A172 (cell line): ENCODE measurements around the gene HOXA3. TPM values are rescaled to one million over a fixed set of nuclear protein-coding genes. Genes with fewer than 3 reads are reported as not detected.

ENCODE experiments used
- DNase-seq: peaks from one replicate; pipeline ENCODE4 v3.0.0-alpha.2; 2015; ENCODE audit warnings: low spot score
- total RNA-seq: library from RNA; depleted of rRNA; stranded (reverse); fragments of >200 nt; shearing (Covaris generic); gene quantifications from 2 replicates; pipeline ENCODE4 v1.2.3, GENCODE V29; 2014

HOXA3 gene
- total RNA-seq, 1 experiment from 2014 or later = 0.41 TPM

GRCh38 chr7:27143950-27144780 is 8.2 kb downstream of the HOXA3 start:
- no peak for DNase-seq

GRCh38 chr7:27143023-27143949 is 9.1 kb downstream of the HOXA3 start, which contains the start of gene HOXA5:
TSS of gene HOXA5 (minus strand) at chr7:27143681. CDS start at chr7:27143607, 74 bp downstream.
- DNase-seq = peak; percentile 91

- DNase-seq = no peak
Measured at GRCh38 chr7:27142580-27143022, 9.8 kb downstream of the HOXA3 start.

GRCh38 chr7:27141923-27142579 is 10.3 kb downstream of the HOXA3 start:
- DNase-seq = no peak

GRCh38 chr7:27141137-27141922 is 11.1 kb downstream of the HOXA3 start:
- DNase-seq = no peak

GRCh38 chr7:27140126-27140857 is 12.1 kb downstream of the HOXA3 start:
- no peak for DNase-seq

- no peak for DNase-seq
Measured at GRCh38 chr7:27139334-27140125, 12.9 kb downstream of the HOXA3 start.

GRCh38 chr7:27138985-27139333 is 13.4 kb downstream of the HOXA3 start:
- no peak for DNase-seq

GRCh38 chr7:27138472-27138871 is 13.9 kb downstream of the HOXA3 start:
- DNase-seq = no peak

GRCh38 chr7:27137640-27138315 is 14.6 kb downstream of the HOXA3 start:
- no peak for DNase-seq

- DNase-seq = peak; percentile 69
Measured at GRCh38 chr7:27134392-27134791, 18.0 kb downstream of the HOXA3 start.

- no peak for DNase-seq
Measured at GRCh38 chr7:27133409-27134231, 18.8 kb downstream of the HOXA3 start.

GRCh38 chr7:27132978-27133377 is 19.4 kb downstream of the HOXA3 start:
- DNase-seq = no peak

- DNase-seq = no peak
Measured at GRCh38 chr7:27132214-27132613, 20.2 kb downstream of the HOXA3 start.

GRCh38 chr7:27131390-27131819 is 21.0 kb downstream of the HOXA3 start:
- no peak for DNase-seq

- DNase-seq = peak; percentile 82
Measured at GRCh38 chr7:27130540-27131389, 21.6 kb downstream of the HOXA3 start, which contains the start of gene HOXA4. TSS of gene HOXA4 (minus strand) at chr7:27130757. CDS start at chr7:27130733, 24 bp downstream.
